NCI-H774 (cell line): ENCODE results near the gene TRIM7.
"Not testable (repeated sequence)": the region's sequence is repeated elsewhere in the genome, so short reads cannot be mapped to it uniquely, and the experiment has no call there.

ENCODE experiments used
- DNase-seq: peaks from one replicate; lab custom pipeline; 2025; lab: John Stamatoyannopoulos, UW

TRIM7 gene

GRCh38 chr5:181192337-181193046 is 12.5 kb downstream of the TRIM7 start:
- DNase-seq = no peak

GRCh38 chr5:181191526-181192336 is 13.3 kb downstream of the TRIM7 start:
- no peak for DNase-seq

GRCh38 chr5:181190711-181191525 is 14.1 kb downstream of the TRIM7 start:
- no peak for DNase-seq

- no peak for DNase-seq
Measured at GRCh38 chr5:181189962-181190710, 14.9 kb downstream of the TRIM7 start.

- DNase-seq = no peak
Measured at GRCh38 chr5:181189363-181189961, 15.5 kb downstream of the TRIM7 start.

- DNase-seq = no peak
Measured at GRCh38 chr5:181188700-181189362, 16.2 kb downstream of the TRIM7 start.

- no peak for DNase-seq
Measured at GRCh38 chr5:181187500-181188213, 17.3 kb downstream of the TRIM7 start.

- no peak for DNase-seq
Measured at GRCh38 chr5:181186986-181187499, 18.0 kb downstream of the TRIM7 start.

GRCh38 chr5:181186022-181186421 is 19.0 kb downstream of the TRIM7 start:
- DNase-seq = no peak

- DNase-seq = no peak
Measured at GRCh38 chr5:181185560-181185959, 19.4 kb downstream of the TRIM7 start.

- DNase-seq = no peak
Measured at GRCh38 chr5:181184845-181185216, 20.2 kb downstream of the TRIM7 start.

GRCh38 chr5:181182651-181183050 is 22.3 kb downstream of the TRIM7 start:
- DNase-seq = no peak

- no peak for DNase-seq
Measured at GRCh38 chr5:181181650-181182565, 23.1 kb downstream of the TRIM7 start.

GRCh38 chr5:181177559-181177958 is 27.4 kb downstream of the TRIM7 start:
- not testable (repeated sequence) for DNase-seq

- DNase-seq = no peak
Measured at GRCh38 chr5:181176254-181176952, 28.6 kb downstream of the TRIM7 start.

GRCh38 chr5:181173420-181174342 is 31.3 kb downstream of the TRIM7 start:
- no peak for DNase-seq

- no peak for DNase-seq
Measured at GRCh38 chr5:181173027-181173419, 32.0 kb downstream of the TRIM7 start.
